ENCODE measurements around the gene NOC4L. TPM values are rescaled to one million over a fixed set of nuclear protein-coding genes. Genes with fewer than 3 reads are reported as not detected.
"Not testable (repeated sequence)": the region's sequence is repeated elsewhere in the genome, so short reads cannot be mapped to it uniquely, and the experiment has no call there.

Gene NOC4L
- total and polyA plus RNA-seq, 12 donors, result 7.4 to 22.2 (median 9.5) TPM

DNA sequence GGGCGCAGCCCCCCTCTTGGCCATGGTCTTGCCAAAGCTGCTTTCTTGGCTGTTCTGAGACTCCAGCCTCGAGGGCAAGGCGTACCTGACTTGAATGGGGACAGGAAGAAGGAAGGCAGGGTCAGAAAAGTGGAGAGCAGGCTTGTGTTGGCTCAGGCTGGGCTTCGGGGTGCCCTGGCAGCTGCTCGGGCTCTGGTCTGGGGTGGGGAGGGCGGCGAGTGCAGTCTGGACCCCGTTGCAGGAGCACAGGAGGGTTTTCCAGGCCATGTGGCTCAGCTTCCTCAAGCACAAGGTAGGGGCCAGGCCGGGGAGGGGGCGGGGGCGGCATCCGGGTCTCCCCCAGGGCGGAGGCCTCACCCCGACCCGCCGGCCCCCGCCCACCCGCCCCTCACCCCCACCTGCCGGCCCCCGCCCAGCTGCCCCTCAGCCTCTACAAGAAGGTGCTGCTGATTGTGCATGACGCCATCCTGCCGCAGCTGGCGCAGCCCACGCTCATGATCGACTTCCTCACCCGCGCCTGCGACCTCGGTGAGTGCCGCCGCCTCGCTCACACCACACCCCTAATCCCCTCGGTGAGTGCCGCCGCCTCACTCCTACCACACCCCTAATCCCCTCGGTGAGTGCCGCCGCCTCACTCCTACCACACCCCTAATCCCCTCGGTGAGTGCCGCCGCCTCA is 4.2 kb downstream of the NOC4L start:
- Histone ChIP-seq H3K36me3 (peaks cover 0 to 49% (median 0%) of the 10 kb centered on the region in 9 donors), H3K9me3 (no peaks in the 10 kb centered on the region), H3K27me3 (no peaks in the 10 kb centered on the region), H3K27ac (no peak overlapping the region), H3K4me3 (no peak overlapping the region), H3K4me1 (peaks cover 5 to 14% (median 10%) of the 10 kb centered on the region in 9 donors)
- 92% methylated on average over 25 to 34 of the region's 41 CpGs for WGBS, 2 donors
- intact Hi-C loops (cut with DNase I), result no loop called here
- DNase-seq (no peak), ATAC-seq (no peak)
- no peak for TF ChIP-seq CTCF (IDR thresholded peaks at IDR 0.05)

DNA sequence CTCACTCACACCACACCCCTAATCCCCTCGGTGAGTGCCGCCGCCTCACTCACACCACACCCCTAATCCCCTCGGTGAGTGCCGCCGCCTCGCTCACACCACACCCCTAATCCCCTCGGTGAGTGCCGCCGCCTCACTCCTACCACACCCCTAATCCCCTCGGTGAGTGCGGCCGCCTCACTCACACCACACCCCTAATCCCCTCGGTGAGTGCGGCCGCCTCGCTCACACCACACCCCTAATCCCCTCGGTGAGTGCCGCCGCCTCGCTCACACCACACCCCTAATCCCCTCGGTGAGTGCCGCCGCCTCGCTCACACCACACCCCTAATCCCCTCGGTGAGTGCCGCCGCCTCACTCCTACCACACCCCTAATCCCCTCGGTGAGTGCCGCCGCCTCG is 5.3 kb downstream of the NOC4L start:
- H3K4me3 ChIP-seq; intact Hi-C loops (cut with DNase I); H3K27me3 ChIP-seq; DNase-seq; ATAC-seq; H3K27ac ChIP-seq; H3K9me3 ChIP-seq: not testable (repeated sequence)
- 89 to 96% methylated on average over 5 to 21 of the region's 32 CpGs for WGBS, 2 donors
- peaks cover 0 to 49% (median 0%) of the 10 kb centered on the region in 9 donors for H3K36me3 ChIP-seq
- peaks cover 5 to 20% (median 16%) of the 10 kb centered on the region in 9 donors for H3K4me1 ChIP-seq

DNA sequence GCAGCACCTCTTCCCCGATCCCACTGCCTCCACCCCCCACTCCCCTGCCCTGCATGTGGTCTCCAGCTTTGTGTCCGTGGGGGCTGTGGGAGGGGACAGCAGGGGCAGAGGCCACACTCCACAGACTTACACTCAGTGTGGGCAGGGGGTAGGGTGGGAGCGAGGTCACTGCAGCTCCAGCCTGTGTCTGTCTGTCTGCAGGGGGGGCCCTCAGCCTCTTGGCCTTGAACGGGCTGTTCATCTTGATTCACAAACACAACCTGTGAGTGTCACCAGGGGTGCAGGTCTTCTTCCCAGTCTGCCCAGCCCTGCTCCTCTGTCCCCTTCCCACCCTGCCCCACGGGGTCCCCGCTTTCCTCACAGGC is 6.5 kb downstream of the NOC4L start:
- H3K4me1 ChIP-seq, result peaks cover 0 to 9% (median 6%) of the 10 kb centered on the region in 9 donors
- no peaks in the 10 kb centered on the region for H3K27me3 ChIP-seq
- ATAC-seq (no peak), DNase-seq (peak in 1 of 2 donors; percentile 7)
- H3K9me3 ChIP-seq, result no peaks in the 10 kb centered on the region
- 90 to 93% methylated on average over 5 to 6 of the region's 6 CpGs for WGBS, 2 donors
- intact Hi-C loops (cut with DNase I), result loop anchor here (5.0 to 10.0 kb wide), 6 partner anchors 64 to 467 kb away; partner anchors contain the start of genes P2RX2 (in 9 of the 10) and LRCOL1 (in 7 of the 10)
- H3K27ac ChIP-seq, result no peak overlapping the region
- peaks cover 0 to 46% (median 0%) of the 10 kb centered on the region in 9 donors for H3K36me3 ChIP-seq
- no peak overlapping the region for H3K4me3 ChIP-seq
- TF ChIP-seq CTCF (IDR thresholded peaks at IDR 0.05), result no peak

- intact Hi-C loops (cut with DNase I), result loop anchor here (5.0 to 10.0 kb wide), 6 partner anchors 64 to 466 kb away; partner anchors contain the start of genes P2RX2 (in 9 of the 10) and LRCOL1 (in 7 of the 10)
- no peak for TF ChIP-seq CTCF (IDR thresholded peaks at IDR 0.05)
- Histone ChIP-seq H3K27ac (no peak overlapping the region), H3K9me3 (no peaks in the 10 kb centered on the region), H3K27me3 (no peaks in the 10 kb centered on the region), H3K36me3 (peaks cover 0 to 42% (median 0%) of the 10 kb centered on the region in 9 donors), H3K4me3 (no peak overlapping the region), H3K4me1 (peaks cover 0 to 9% (median 6%) of the 10 kb centered on the region in 9 donors)
- DNase-seq, result peak in 1 of 2 donors; percentile 9
- ATAC-seq, result peak in 1 of 8 donors; percentile 5
- WGBS, 2 donors, result 95 to 97% methylated on average over 36 of the region's 36 CpGs
Observed at GRCh38 chr12:132151145-132151765, 7.0 kb downstream of the NOC4L start.
